WTC11 (cell line): Measurements from ENCODE around the gene A1BG. TPM values are rescaled to one million over a fixed set of nuclear protein-coding genes. Genes with fewer than 3 reads are reported as not detected.

Experiments used
- ATF3 ChIP-seq: sonication (generic); formaldehyde crosslinking; conservative IDR thresholded peaks from 2 replicates; pipeline ENCODE4 v1.8.1; 2022; ENCODE audit warnings: mild to moderate bottlenecking, missing genetic modification reagents
- ATF6 ChIP-seq: sonication (generic); formaldehyde crosslinking; IDR thresholded peaks from 2 replicates; pipeline ENCODE4 v1.8.1; 2023; ENCODE audit warnings: mild to moderate bottlenecking, missing genetic modification reagents
- CREB1 ChIP-seq: sonication (generic); formaldehyde crosslinking; IDR thresholded peaks from 2 replicates; pipeline ENCODE4 v1.8.0; 2023; ENCODE audit warnings: mild to moderate bottlenecking, missing genetic modification reagents
- CREM ChIP-seq: sonication (generic); formaldehyde crosslinking; IDR thresholded peaks from 2 replicates; pipeline ENCODE4 v1.8.1; 2022; ENCODE audit warnings: mild to moderate bottlenecking, missing genetic modification reagents, moderate library complexity
- ESRRA ChIP-seq: sonication (generic); formaldehyde crosslinking; IDR thresholded peaks from 2 replicates; pipeline ENCODE4 v1.8.1; 2022; ENCODE audit warnings: mild to moderate bottlenecking, missing genetic modification reagents, borderline replicate concordance
- FOXP4 ChIP-seq: sonication (generic); formaldehyde crosslinking; IDR thresholded peaks from 2 replicates; pipeline ENCODE4 v1.8.0; 2022; ENCODE audit warnings: mild to moderate bottlenecking, missing genetic modification reagents
- GTF2I ChIP-seq: fragments of 250-450 bp; sonication (Bioruptor Pico); conservative IDR thresholded peaks from 2 replicates; pipeline ENCODE4 v1.4.0; 2021; ENCODE audit warnings: mild to moderate bottlenecking
- IRF2 ChIP-seq: sonication (generic); formaldehyde crosslinking; IDR thresholded peaks from 2 replicates; pipeline ENCODE4 v1.8.0; 2022; ENCODE audit warnings: low read depth, missing genetic modification reagents, borderline replicate concordance
- MYBL2 ChIP-seq: sonication (generic); formaldehyde crosslinking; IDR thresholded peaks from 2 replicates; pipeline ENCODE4 v1.8.1; 2023; ENCODE audit warnings: mild to moderate bottlenecking, moderate library complexity, missing genetic modification reagents
- NFYB ChIP-seq: sonication (generic); formaldehyde crosslinking; conservative IDR thresholded peaks from 2 replicates; pipeline ENCODE4 v1.8.0; 2022; ENCODE audit warnings: low read depth, missing genetic modification reagents
- NR1H2 ChIP-seq: sonication (generic); formaldehyde crosslinking; IDR thresholded peaks from 2 replicates; pipeline ENCODE4 v1.9.0; 2021; ENCODE audit warnings: mild to moderate bottlenecking, moderate library complexity, missing genetic modification reagents
- NR3C1 ChIP-seq: sonication (generic); formaldehyde crosslinking; conservative IDR thresholded peaks from 2 replicates; pipeline ENCODE4 v1.8.1; 2023; ENCODE audit warnings: low read depth, mild to moderate bottlenecking, missing genetic modification reagents
- PRDM15 ChIP-seq: sonication (generic); formaldehyde crosslinking; IDR thresholded peaks from 2 replicates; pipeline ENCODE4 v1.8.0; 2022; ENCODE audit warnings: missing genetic modification reagents
- SMAD4 ChIP-seq: sonication (generic); formaldehyde crosslinking; IDR thresholded peaks from 2 replicates; pipeline ENCODE4 v1.8.0; 2022; ENCODE audit warnings: mild to moderate bottlenecking, missing genetic modification reagents
- STAT6 ChIP-seq: sonication (generic); formaldehyde crosslinking; conservative IDR thresholded peaks from 2 replicates; pipeline ENCODE4 v1.8.1; 2023; ENCODE audit warnings: mild to moderate bottlenecking, low read depth, missing genetic modification reagents, moderate library complexity
- TEAD4 ChIP-seq: sonication (generic); formaldehyde crosslinking; IDR thresholded peaks from 2 replicates; pipeline ENCODE4 v1.8.0; 2022; ENCODE audit warnings: mild to moderate bottlenecking, missing genetic modification reagents
- USF2 ChIP-seq: sonication (generic); formaldehyde crosslinking; IDR thresholded peaks from 2 replicates; pipeline ENCODE4 v1.8.1; 2023; ENCODE audit warnings: mild to moderate bottlenecking, missing genetic modification reagents, moderate library complexity
- ZNF219 ChIP-seq: sonication (generic); formaldehyde crosslinking; IDR thresholded peaks from 2 replicates; pipeline ENCODE4 v1.8.0; 2023; ENCODE audit warnings: missing genetic modification reagents, mild to moderate bottlenecking, borderline replicate concordance
- ZNF232 ChIP-seq: sonication (generic); formaldehyde crosslinking; IDR thresholded peaks from 2 replicates; pipeline ENCODE4 v1.8.0; 2022; ENCODE audit warnings: mild to moderate bottlenecking, missing genetic modification reagents
- ZNF263 ChIP-seq: sonication (generic); formaldehyde crosslinking; IDR thresholded peaks from 2 replicates; pipeline ENCODE4 v1.8.1; 2022; ENCODE audit warnings: low read depth, mild to moderate bottlenecking, moderate library complexity, missing genetic modification reagents
- ZNF416 ChIP-seq: fragments of 250-450 bp; sonication (Bioruptor Pico); IDR thresholded peaks from 2 replicates; pipeline ENCODE4 v1.9.0; 2021; ENCODE audit warnings: mild to moderate bottlenecking, inconsistent platforms
- ZNF532 ChIP-seq: fragments of 250-450 bp; sonication (Bioruptor Pico); IDR thresholded peaks from 2 replicates; pipeline ENCODE4 v1.9.0; 2021; ENCODE audit warnings: mild to moderate bottlenecking, borderline replicate concordance
- total RNA-seq: library from RNA; stranded (reverse); gene quantifications from 3 replicates; pipeline ENCODE4 v1.2.3, GENCODE V29; 2021

A1BG gene
- total RNA-seq, 1 experiment from 2014 or later = 24.3 TPM

- TF ChIP-seq USF2 (CRISPR knock-in tag) = no peak
- no peak for TF ChIP-seq NR3C1 (CRISPR knock-in tag)
- TF ChIP-seq CREB1 (CRISPR knock-in tag) = no peak
- TF ChIP-seq TEAD4 = no peak
- no peak for TF ChIP-seq ATF6 (CRISPR knock-in tag)
- TF ChIP-seq ZNF232 = no peak
- TF ChIP-seq ATF3 (CRISPR knock-in tag) = no peak
- no peak for TF ChIP-seq ZNF416 (CRISPR knock-in tag)
- TF ChIP-seq IRF2 (CRISPR knock-in tag) = no peak
- no peak; the same call in 1 of the 2 replicates for TF ChIP-seq MYBL2 (CRISPR knock-in tag)
- 0 out of 2 replicates have a peak, but pooled peaks have one; percentile 45 for TF ChIP-seq PRDM15 (CRISPR knock-in tag)
- no peak for TF ChIP-seq GTF2I (CRISPR knock-in tag)
- TF ChIP-seq SMAD4 (CRISPR knock-in tag) = no peak
- TF ChIP-seq NFYB = no peak
- TF ChIP-seq FOXP4 (CRISPR knock-in tag) = no peak
- TF ChIP-seq ESRRA (CRISPR knock-in tag) = no peak
- TF ChIP-seq ZNF532 (CRISPR knock-in tag) = no peak
- no peak for TF ChIP-seq ZNF263
- no peak; the same call in 1 of the 2 replicates for TF ChIP-seq CREM (CRISPR knock-in tag)
- no peak for TF ChIP-seq NR1H2 (CRISPR knock-in tag)
- no peak for TF ChIP-seq STAT6 (CRISPR knock-in tag)
- no peak for TF ChIP-seq ZNF219 (CRISPR knock-in tag)
These were observed 9.1 kb upstream of the A1BG start, which contains the start of gene ZNF497 (continued) for GRCh38 chr19:58362272-58362994.
